Activated CD4-positive, alpha-beta memory T cell treated with anti-CD3 and anti-CD28 coated beads, Interleukin-2, amount 10 ng/mL, durations not matched to agents 7 days and 5 days (primary cell): Measurements from ENCODE around the gene PADI1. TPM values are rescaled to one million over a fixed set of nuclear protein-coding genes. Genes with fewer than 3 reads are reported as not detected.
A peak's percentile ranks its signal among the peaks of the same experiment; 100 is the strongest.
"Not testable (repeated sequence)": the region's sequence is repeated elsewhere in the genome, so short reads cannot be mapped to it uniquely, and the experiment has no call there.

Experiments
- CTCF ChIA-PET: fragments of 350-600 bp; sonication (Branson Sonifier 250); formaldehyde crosslinking; loops from one replicate; lab custom pipeline; 2021; ENCODE audit warnings: antibody characterized with exemption, inconsistent platforms; lab: Charles Lee
- POLR2A ChIA-PET: fragments of 350-600 bp; sonication (Branson Sonifier 250); formaldehyde crosslinking; loops from one replicate; lab custom pipeline; 2021; ENCODE audit warnings: antibody characterized with exemption; lab: Charles Lee
- DNase-seq: peaks from one replicate; pipeline ENCODE4 v3.0.0-alpha.2; 2020
- H3K27ac Mint-ChIP-seq: one replicate; pipeline ENCODE4 v1.8.0; 2021; ENCODE audit warnings: mild to moderate bottlenecking, mixed read lengths
- H3K27me3 Mint-ChIP-seq: one replicate; pipeline ENCODE4 v1.8.0; 2021; ENCODE audit warnings: mixed read lengths
- H3K36me3 Mint-ChIP-seq: one replicate; pipeline ENCODE4 v1.8.0; 2021; ENCODE audit warnings: low read depth, mixed read lengths
- H3K4me1 Mint-ChIP-seq: one replicate; pipeline ENCODE4 v1.8.0; 2021; ENCODE audit warnings: mixed read lengths
- H3K4me3 Mint-ChIP-seq: one replicate; pipeline ENCODE4 v1.8.0; 2021; ENCODE audit warnings: mild to moderate bottlenecking, mixed read lengths
- H3K9me3 Mint-ChIP-seq: one replicate; pipeline ENCODE4 v1.8.0; 2021; ENCODE audit warnings: mixed read lengths
- total RNA-seq, 2 experiments: library from RNA; stranded (reverse); gene quantifications; one replicate each; pipeline ENCODE4 v1.2.3, GENCODE V29; 2021

Gene PADI1
- total RNA-seq, 2 experiments from 2014 or later: not detected

- ChIA-PET CTCF (interaction anchor here (1.4 to 3.1 kb wide), 5 partner anchors 29 to 112 kb away, joined by 3 to 33 read pairs (median 9); no protein-coding TSS in a partner anchor), POLR2A (no interaction called here)
- Mint-ChIP-seq H3K4me1 (no peaks in the 10 kb centered on the region), H3K27ac (no peak overlapping the region), H3K4me3 (no peak overlapping the region), H3K36me3 (no peaks in the 10 kb centered on the region), H3K9me3 (no peaks in the 10 kb centered on the region), H3K27me3 (no peaks in the 10 kb centered on the region)
- peak; percentile 85 for DNase-seq
Observed at GRCh38 chr1:17236779-17237560, 32.0 kb downstream of the PADI1 start.

- Mint-ChIP-seq H3K9me3 (no peaks in the 10 kb centered on the region), H3K4me3 (no peak overlapping the region), H3K27me3 (no peaks in the 10 kb centered on the region), H3K27ac (no peak overlapping the region), H3K4me1 (no peaks in the 10 kb centered on the region), H3K36me3 (no peaks in the 10 kb centered on the region)
- ChIA-PET POLR2A (no interaction called here), CTCF (interaction anchor here (0.8 to 3.1 kb wide), 6 partner anchors 30 to 112 kb away, joined by 3 to 33 read pairs (median 7); no protein-coding TSS in a partner anchor)
- no peak for DNase-seq
Observed at GRCh38 chr1:17237561-17237903, 32.6 kb downstream of the PADI1 start.

GRCh38 chr1:17239420-17239819, 34.5 kb downstream of the PADI1 start:
- no peaks in the 10 kb centered on the region for H3K36me3 Mint-ChIP-seq
- ChIA-PET POLR2A (no interaction called here), CTCF (interaction anchor here (0.6 to 1.6 kb wide), 2 partner anchors 105 to 114 kb away, joined by 3 read pairs; no protein-coding TSS in a partner anchor)
- H3K4me3 Mint-ChIP-seq: no peak overlapping the region
- no peaks in the 10 kb centered on the region for H3K27me3 Mint-ChIP-seq
- DNase-seq: no peak
- no peaks in the 10 kb centered on the region for H3K9me3 Mint-ChIP-seq
- H3K4me1 Mint-ChIP-seq: no peaks in the 10 kb centered on the region
- no peak overlapping the region for H3K27ac Mint-ChIP-seq

DNA sequence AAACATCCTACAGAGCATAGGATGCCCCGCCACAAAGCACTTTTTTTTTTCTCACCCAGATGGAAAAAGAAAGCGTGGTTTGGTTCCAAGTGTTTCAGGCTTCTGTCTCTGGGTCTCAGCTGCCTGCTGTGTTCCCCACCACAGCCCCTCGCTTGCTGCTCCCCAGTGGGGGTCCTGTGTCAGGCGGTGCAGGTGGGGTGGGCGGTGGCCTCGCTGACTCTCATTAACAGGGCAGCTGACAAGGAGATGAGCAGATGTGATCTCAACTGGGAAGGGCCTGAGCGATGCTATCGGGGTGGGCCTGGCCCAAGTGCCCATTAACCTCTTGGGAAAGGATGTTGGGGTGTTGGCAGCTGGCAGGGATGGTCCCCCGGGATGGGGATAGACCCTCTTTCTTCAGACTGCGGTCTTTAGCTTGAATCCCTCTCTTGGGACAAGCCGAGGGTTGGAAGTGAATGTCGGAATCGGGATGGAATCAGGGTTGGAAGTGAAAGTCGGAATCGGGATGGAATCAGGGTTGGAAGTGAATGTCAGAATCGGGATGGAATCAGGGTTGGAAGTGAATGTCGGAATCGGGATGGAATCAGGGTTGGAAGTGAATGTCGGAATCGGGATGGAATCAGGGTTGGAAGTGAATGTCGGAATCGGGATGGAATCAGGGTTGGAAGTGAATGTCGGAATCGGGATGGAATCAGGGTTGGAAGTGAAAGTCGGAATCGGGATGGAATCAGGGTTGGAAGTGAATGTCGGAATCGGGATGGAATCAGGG, 36.3 kb downstream of the PADI1 start:
- H3K27ac Mint-ChIP-seq, H3K9me3 Mint-ChIP-seq, H3K36me3 Mint-ChIP-seq, POLR2A ChIA-PET, H3K4me3 Mint-ChIP-seq, H3K4me1 Mint-ChIP-seq, DNase-seq, H3K27me3 Mint-ChIP-seq: not testable (repeated sequence)
- CTCF ChIA-PET: interaction anchor here (0.7 kb wide), 1 partner anchor 121 kb away, joined by 4 read pairs; no protein-coding TSS in a partner anchor

DNA sequence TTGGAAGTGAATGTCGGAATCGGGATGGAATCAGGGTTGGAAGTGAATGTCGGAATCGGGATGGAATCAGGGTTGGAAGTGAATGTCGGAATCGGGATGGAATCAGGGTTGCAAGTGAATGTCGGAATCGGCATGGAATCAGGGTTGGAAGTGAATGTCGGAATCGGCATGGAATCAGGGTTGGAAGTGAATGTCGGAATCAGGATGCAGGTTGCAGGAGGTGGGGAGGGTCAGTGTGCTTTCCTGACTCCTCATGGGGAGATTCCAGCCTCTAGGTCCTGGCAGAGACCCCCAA, 36.8 kb downstream of the PADI1 start:
- H3K9me3 Mint-ChIP-seq, POLR2A ChIA-PET, H3K4me1 Mint-ChIP-seq, H3K36me3 Mint-ChIP-seq, H3K27me3 Mint-ChIP-seq, DNase-seq, H3K4me3 Mint-ChIP-seq, H3K27ac Mint-ChIP-seq: not testable (repeated sequence)
- CTCF ChIA-PET: interaction anchor here (0.7 kb wide), 1 partner anchor 121 kb away, joined by 4 read pairs; no protein-coding TSS in a partner anchor

DNA sequence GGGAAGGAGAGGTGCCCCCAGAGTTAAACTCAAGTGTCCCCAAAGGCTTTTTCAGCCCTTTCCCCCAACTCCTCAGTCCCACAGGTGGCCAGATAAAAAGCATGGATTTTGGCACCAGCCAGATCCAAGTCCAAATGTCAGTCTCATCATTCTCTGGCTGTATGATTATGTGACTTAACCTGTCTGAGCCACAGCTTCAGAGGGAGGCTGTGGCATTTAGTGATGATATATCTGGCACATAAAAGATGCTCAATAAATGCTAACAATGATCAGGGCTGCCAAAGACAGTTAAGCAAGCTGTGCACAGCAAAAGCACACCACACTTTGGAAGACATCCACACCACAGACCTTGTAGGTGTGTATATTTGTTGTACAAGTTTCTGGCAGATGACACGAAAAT, 38.3 kb downstream of the PADI1 start:
- Mint-ChIP-seq H3K27me3 (no peaks in the 10 kb centered on the region), H3K36me3 (no peaks in the 10 kb centered on the region), H3K9me3 (no peaks in the 10 kb centered on the region), H3K27ac (no peak overlapping the region), H3K4me3 (no peak overlapping the region), H3K4me1 (no peaks in the 10 kb centered on the region)
- CTCF ChIA-PET: no interaction called here
- POLR2A ChIA-PET: no interaction called here
- no peak for DNase-seq

GRCh38 chr1:17244821-17245740, 40.2 kb downstream of the PADI1 start:
- no peak for DNase-seq
- H3K27ac Mint-ChIP-seq: no peak overlapping the region
- no peaks in the 10 kb centered on the region for H3K9me3 Mint-ChIP-seq
- POLR2A ChIA-PET: no interaction called here
- H3K36me3 Mint-ChIP-seq: no peaks in the 10 kb centered on the region
- no peaks in the 10 kb centered on the region for H3K27me3 Mint-ChIP-seq
- CTCF ChIA-PET: interaction anchor here (1.1 kb wide), 1 partner anchor 11 kb away, joined by 4 read pairs; no protein-coding TSS in a partner anchor
- H3K4me1 Mint-ChIP-seq: no peaks in the 10 kb centered on the region
- no peak overlapping the region for H3K4me3 Mint-ChIP-seq

DNA sequence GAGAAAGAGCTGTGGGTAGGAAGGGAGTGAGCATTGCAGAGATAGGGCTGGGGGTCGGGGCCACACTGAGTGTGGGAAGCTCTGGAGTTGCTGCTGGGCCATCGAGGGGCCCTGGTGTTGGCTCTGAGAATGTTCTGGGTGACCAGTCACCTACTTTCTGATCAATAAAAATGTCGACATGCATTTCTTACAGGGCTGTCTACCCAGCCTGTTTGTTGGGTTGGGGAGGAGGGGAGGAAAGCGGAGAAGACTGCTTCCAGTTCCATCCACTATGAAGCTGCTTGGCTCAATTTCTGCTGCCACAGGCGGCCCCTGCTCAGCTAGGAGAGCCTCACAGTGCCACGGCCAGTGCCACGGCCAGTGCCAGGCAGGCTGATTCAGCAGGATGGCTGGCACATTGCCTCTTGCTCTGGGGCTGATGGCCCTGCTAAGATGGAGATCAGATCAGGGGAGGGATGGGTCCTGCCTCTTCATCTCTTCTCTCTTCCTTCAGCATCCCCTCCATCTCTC, 40.9 kb downstream of the PADI1 start:
- Mint-ChIP-seq H3K4me1 (no peaks in the 10 kb centered on the region), H3K27me3 (no peaks in the 10 kb centered on the region), H3K36me3 (no peaks in the 10 kb centered on the region), H3K9me3 (no peaks in the 10 kb centered on the region), H3K4me3 (no peak overlapping the region), H3K27ac (no peak overlapping the region)
- no peak for DNase-seq
- ChIA-PET POLR2A (no interaction called here), CTCF (no interaction called here)

DNA sequence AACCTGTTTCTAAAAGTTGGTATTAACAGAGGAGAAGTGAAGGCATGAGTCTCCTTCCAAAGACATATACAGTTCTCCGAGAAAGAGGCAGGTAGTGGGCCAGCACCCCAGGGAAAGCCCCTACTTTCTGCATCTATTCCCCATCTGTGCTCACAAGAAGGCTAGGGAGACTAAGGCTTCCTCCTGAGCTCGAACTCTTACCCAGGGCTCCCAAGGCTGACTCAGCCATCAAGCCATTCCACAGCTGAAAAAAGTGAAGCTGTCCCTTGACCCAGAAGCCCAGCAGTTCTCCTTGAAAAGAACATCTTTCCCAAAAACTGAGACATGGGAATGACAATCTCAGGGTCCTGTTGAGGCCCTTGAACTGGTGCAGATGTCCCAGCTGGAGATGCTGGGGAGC, 42.0 kb downstream of the PADI1 start:
- no peaks in the 10 kb centered on the region for H3K4me1 Mint-ChIP-seq
- POLR2A ChIA-PET: no interaction called here
- H3K27me3 Mint-ChIP-seq: no peaks in the 10 kb centered on the region
- no peaks in the 10 kb centered on the region for H3K36me3 Mint-ChIP-seq
- no peak overlapping the region for H3K4me3 Mint-ChIP-seq
- no peaks in the 10 kb centered on the region for H3K9me3 Mint-ChIP-seq
- CTCF ChIA-PET: no interaction called here
- H3K27ac Mint-ChIP-seq: no peak overlapping the region
- no peak for DNase-seq

DNA sequence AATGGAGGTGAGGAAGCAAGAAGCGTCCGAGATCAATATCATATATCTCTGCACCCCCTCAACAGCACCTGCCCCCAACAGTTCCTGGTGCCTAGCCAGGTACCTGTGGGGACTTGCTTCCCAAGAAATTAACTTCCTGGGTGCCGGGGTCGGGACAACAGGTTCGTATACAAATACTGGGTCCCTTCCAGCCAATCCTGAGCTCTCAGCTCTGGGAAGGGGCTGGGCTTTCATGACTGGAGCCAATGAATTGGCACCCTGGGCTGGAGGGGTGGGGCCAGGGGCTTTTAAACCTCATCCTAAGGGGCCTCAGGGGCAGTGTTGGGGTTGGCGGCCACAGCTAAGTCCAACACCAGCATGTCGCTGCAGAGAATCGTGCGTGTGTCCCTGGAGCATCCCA, 43.9 kb downstream of the PADI1 start, which contains the start of gene PADI3:
Gene PADI3, plus strand, starts transcription at position 318 of the 400 bp plus-strand sequence. Its CDS starts 40 bp downstream, at position 358.
- no peak for DNase-seq
- ChIA-PET CTCF (interaction anchor here (1.6 kb wide), 1 partner anchor 143 kb away, joined by 3 read pairs; no protein-coding TSS in a partner anchor), POLR2A (no interaction called here)
- no peaks in the 10 kb centered on the region for H3K36me3 Mint-ChIP-seq
- H3K4me1 Mint-ChIP-seq: no peaks in the 10 kb centered on the region
- H3K9me3 Mint-ChIP-seq: no peaks in the 10 kb centered on the region
- no peaks in the 10 kb centered on the region for H3K27me3 Mint-ChIP-seq
- no peak within 1 kb of the TSS for H3K4me3 Mint-ChIP-seq
- H3K27ac Mint-ChIP-seq: no peak within 1 kb of the TSS

DNA sequence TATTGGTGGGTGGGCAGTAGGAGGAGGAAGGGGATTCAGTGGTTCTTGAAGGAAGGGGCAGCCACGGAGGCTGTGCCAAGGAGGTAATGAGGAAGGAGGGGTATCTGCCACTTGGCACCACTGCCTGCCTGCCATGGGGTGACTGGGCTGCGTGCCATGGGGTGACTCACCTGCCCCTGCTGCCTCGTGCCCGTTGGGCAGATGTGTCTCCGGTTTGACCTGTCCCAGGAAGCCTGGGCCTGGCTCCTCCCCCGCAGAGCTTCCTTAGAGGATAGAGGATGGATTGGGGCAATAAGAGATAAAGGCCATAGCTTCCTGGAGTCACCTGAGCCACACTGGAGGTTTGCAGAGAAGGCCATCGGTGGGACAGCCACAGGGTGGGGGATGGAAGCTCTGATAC, 45.7 kb downstream of the PADI1 start:
- H3K27me3 Mint-ChIP-seq: no peaks in the 10 kb centered on the region

DNA sequence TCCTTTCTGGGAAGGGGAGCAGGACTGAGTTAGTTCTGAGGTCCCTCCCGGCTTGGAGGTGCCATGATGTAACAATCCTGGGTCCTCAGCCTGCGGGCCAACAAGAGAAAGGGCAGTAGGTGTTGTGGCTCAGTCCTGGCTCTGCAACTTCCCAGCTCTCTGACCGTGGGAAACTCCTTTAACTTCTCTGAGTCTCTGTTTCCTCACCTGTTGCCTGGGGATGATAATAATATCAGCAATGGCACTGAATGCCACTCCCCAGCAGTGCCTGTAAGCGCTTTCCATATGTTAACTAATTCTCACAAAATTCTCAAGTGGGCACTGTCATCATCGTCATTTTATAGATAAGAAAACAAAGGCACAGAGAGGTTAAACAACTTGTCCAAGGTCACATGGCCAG, 46.3 kb downstream of the PADI1 start:
- ChIA-PET POLR2A (no interaction called here), CTCF (no interaction called here)
- no peaks in the 10 kb centered on the region for H3K9me3 Mint-ChIP-seq
- no peaks in the 10 kb centered on the region for H3K4me1 Mint-ChIP-seq
- H3K36me3 Mint-ChIP-seq: no peaks in the 10 kb centered on the region
- no peak overlapping the region for H3K4me3 Mint-ChIP-seq
- H3K27me3 Mint-ChIP-seq: no peaks in the 10 kb centered on the region
- H3K27ac Mint-ChIP-seq: no peak overlapping the region
- DNase-seq: no peak

More for the DNA sequence above, 45.7 kb downstream of the PADI1 start:
- H3K9me3 Mint-ChIP-seq: no peaks in the 10 kb centered on the region
- ChIA-PET CTCF (no interaction called here), POLR2A (no interaction called here)
- no peaks in the 10 kb centered on the region for H3K36me3 Mint-ChIP-seq
- H3K4me3 Mint-ChIP-seq: no peak overlapping the region
- H3K4me1 Mint-ChIP-seq: no peaks in the 10 kb centered on the region
- no peak overlapping the region for H3K27ac Mint-ChIP-seq
- no peak for DNase-seq
